Activated CD4-positive, alpha-beta T cell treated with anti-CD3 and anti-CD28 coated beads, Interleukin-2, Interleukin-6, amounts not matched to agents 100 ng/mL and 50 ng/mL, durations not matched to agents 16 hours and 8 hours (primary cell): ENCODE measurements around the gene CASKIN1.
A peak's percentile ranks its signal among the peaks of the same experiment; 100 is the strongest.

Experiments used
- DNase-seq: peaks from one replicate; pipeline ENCODE4 v3.0.0-alpha.2; 2020

CASKIN1 gene

DNA sequence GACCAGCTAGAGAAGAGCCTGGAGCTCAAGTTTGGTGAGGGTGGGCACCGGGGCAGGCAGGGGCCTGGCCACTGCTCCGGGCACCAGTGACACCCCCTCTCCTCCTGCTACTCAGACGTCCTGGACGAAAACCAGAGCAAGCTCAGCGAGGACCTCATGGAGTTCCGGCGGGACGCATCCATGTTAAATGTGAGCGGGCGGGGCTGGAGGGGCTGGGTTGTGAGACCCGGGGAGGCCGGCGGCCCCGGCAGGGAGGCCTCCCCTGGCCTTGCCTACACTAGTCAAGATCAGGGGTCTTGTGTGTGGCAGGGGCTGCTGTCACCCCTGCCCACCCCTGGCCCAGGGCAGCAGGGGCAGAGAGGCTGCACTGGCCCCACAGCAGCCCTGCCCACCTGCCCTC is 23.0 kb downstream of the CASKIN1 start:
- no peak for DNase-seq

DNA sequence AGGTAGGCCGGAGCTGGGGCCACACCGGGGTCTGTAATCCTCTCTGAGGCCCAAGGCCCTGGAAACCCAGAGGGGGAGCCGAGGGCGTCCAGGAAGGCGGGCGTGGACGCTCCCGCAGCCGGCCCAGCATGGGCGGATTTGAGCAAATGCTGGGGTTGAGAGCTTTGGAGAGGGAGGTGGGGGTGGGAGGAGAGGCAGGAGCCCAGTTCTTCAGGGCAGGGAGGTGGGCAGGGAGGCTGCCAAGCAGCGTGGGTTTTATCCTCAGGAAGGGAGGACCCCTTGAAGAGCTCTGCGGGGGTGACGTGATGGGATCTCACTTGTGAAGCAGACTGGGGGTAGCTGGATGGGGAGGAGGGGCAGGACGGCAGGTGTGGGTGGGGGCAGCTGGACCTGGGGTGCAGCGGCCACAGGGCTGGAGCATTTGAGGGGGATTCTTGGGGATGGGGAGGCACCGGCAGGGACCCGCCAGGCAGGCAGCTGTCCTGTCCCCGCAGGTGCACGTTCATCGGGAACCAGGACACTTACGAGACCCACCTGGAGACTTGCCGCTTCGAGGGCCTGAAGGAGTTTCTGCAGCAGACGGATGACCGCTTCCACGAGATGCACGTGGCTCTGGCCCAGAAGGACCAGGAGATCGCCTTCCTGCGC is 23.6 kb downstream of the CASKIN1 start:
- no peak for DNase-seq

DNA sequence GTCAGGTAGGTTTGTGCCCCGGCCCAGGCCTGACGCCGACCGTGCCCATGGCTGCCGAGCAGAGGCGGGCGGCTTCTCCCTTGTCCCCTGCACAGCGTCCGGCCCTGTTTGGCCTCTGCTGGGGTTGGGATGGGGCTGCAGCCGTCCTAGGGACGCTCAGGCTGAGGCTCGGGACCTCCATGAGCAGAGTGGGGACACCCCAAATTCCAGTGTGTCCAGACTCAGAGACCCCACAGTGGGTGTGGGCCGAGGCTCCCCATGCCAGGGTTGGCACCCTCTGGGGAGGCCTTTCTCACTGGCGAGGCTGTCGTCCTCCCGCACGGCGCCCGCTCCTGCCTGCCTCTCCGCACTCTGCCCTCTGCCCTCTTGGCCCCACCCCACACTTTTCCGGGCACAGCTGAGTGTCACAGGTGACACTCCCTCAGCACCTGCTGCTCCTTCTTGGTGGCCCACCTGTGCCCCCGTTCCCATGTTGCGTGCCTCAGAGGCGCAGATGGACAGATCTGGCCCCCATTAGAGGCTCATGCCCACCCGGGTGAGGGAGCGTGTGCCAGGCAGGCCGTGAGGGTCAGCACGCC is 24.7 kb downstream of the CASKIN1 start:
- no peak for DNase-seq

- no peak for DNase-seq
Measured at GRCh38 chr16:2170587-2171435, 25.6 kb downstream of the CASKIN1 start.

GRCh38 chr16:2170080-2170479 is 26.3 kb downstream of the CASKIN1 start:
- no peak for DNase-seq

DNA sequence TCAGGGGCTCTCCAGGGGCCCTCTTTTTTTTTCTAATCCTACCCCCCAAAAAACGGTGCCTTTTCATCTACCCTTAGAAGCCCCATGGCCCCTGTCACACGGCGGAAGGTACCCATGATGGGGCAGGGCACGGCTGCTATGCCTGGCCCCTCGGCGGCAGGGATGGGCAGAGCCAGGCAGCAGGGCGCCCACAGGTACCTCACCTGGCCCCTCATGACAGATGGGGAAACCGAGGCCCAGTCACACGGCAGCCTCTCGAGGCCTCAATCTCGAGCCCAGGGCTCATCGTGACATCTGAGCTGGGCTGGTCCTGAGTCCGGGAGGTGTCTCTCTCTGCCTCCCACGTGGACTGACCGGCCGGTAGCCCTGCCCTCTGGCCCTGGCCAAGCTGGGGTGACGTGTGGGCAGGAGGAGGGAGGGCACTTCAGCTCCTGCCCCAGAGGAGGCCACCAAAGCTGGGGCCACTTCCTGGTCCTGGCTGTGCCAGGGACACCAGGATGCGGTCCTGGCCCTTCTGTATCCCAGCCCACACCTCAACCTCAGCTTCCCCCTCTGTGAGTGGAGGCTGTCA is 29.3 kb downstream of the CASKIN1 start:
- DNase-seq, result no peak

DNA sequence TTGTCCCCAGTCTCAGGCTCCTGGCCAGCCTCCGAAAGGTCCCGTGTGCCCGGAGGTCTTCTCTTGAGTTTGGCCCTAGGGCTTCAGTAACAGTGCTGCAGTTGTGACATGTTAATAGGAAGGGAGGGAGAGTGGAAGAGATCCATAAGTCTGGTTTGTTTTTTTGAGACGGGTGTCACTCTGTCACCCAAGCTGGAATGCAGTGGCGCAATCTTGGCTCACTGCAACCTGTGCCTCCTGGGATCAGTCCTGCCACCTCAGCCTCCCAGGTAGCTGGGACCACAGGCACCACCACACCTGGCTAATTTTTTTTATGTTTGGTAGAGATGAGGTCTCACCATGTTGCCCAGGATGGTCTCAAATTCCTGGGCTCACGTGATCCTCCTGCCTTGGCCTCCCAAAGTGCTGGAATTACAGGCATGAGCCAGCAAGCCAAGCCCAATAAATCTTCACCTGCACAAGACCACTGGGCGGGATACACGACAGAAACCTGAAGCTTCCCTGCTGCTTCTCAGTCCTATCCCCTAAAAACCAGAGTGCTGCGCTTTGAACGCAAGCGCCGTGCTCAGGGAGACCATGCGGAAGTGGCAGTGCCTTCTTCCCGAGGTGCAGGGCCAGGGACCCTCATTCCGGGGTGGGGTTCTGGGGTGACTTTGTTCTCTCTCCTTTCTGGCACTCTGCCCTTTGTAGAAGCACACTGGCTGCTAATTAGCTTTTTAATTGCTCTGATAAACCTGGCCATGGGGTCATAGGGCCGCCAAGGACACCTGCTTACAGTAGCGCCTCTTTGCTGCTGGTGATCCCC is 29.9 kb downstream of the CASKIN1 start:
- DNase-seq, result no peak

GRCh38 chr16:2165861-2166260 is 30.5 kb downstream of the CASKIN1 start:
- DNase-seq, result no peak

GRCh38 chr16:2163211-2163881 is 33.1 kb downstream of the CASKIN1 start:
- no peak for DNase-seq

- no peak for DNase-seq
Measured at GRCh38 chr16:2162676-2163118, 33.7 kb downstream of the CASKIN1 start.

GRCh38 chr16:2161911-2162310 is 34.5 kb downstream of the CASKIN1 start:
- no peak for DNase-seq

- no peak for DNase-seq
Measured at GRCh38 chr16:2160915-2161551, 35.4 kb downstream of the CASKIN1 start.

DNA sequence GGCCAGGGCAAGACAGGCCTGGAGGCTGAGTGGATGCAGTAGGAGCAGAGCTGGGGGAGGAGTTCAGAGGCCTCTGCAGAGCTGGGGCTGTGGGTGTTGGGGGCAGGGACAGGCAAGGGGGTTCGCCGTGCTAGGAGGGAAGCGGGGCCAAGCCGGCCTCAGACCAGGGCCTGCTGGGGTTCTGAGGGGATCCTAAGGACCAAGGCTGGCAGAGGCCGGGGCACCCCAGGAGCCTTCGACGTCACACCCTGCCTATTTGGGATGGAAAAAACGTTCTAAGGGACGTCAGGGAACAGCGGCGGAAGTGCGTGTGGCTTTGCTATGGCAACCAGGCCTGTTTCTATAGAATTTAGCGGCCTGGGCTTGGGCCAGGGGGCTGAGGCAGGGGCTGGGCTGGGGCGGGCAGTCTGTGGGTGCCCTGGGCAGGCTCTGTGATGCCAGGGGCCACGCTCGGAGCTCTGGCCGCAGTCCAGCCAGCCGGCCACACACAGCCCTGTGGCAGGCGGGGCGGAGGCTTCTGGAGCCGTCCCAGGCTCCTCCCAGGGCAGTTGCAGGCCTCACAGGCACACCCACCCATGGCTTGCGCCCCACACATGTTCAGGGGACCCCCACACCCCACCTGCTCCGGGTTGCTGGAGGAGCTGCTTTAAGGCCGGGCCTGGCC is 37.1 kb downstream of the CASKIN1 start:
- no peak for DNase-seq

GRCh38 chr16:2158262-2158638 is 38.2 kb downstream of the CASKIN1 start:
- no peak for DNase-seq

DNA sequence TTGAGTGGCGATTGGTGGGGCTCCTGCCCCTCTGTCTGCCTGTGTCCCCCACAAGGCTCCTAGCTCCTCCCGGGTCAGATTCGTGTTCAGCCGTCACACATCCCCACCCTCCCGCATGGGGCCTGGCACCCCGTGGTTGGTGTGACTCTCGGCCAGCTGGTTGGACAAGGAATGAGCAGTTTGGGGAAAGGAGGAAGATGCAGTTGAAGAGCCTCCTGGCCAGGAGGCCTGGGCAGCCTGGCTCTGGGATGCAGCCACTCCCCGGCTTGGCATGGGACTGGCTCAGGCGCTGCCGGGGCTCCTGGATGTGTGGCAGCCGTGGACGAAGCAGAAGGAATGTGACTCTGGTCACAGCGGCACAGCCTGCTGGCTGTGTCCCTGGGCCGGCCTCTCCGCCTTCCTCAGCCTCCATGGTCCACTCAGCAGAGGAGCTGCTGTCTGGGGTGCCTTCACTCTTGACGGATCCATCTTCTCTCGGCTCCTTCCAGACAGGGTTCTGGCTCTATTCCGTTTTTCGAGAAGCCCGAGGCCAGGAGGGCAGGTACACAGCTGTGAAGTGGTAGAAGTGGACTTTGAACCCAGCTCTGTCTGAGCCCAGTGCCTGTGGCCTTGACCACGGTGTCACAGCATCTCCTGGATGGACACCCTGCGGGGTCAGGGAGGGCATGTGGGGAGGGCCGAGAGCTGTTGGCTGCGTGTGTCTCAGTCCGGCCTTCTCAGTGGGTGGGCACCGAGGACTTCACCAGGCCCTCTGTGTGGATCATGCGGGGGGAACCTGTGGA is 38.7 kb downstream of the CASKIN1 start:
- DNase-seq, result no peak

GRCh38 chr16:2156849-2157224 is 39.6 kb downstream of the CASKIN1 start:
- DNase-seq, result no peak

DNA sequence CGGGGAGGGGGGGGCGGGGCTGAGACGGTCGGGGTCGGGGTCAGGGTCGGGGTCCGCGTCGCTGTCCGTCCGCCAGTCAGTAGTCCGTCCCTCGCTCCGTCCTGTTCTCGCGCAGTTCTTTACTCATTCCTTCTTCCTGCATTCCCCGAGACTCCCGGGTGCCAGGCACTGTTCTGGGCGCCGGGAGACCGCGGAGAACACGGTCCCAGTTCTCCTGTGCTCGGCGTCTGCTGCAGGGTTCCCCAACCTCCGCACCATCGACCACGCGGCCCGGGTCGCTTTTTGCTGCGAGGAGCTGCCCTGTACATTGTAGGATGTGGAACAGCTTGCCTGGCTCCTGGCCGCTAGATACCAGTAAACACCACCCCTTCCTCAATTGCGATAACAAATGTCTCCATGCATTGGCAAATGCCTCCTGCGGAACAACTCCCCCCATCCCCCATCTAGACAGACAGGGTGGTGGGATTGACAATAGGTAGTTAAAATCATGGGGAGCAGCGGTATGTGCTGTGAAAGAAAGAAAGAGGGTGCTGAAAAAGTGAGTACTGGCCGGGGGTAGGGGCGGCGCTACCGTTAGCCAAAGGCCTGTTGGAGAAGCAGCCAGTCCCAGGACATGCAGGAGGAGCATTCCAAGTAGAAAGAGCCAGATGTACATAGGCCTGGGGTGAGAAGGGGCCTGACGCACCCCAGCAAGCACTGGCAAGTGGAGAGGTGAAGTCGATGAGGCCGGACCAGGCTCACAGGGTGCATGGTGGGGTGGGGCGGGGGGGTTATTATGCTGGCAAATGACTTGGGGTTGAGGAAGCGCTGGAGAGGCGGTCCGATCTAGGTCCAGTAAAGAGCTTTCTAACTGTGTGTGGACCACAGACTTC is 40.2 kb downstream of the CASKIN1 start:
- peak; percentile 16 for DNase-seq

DNA sequence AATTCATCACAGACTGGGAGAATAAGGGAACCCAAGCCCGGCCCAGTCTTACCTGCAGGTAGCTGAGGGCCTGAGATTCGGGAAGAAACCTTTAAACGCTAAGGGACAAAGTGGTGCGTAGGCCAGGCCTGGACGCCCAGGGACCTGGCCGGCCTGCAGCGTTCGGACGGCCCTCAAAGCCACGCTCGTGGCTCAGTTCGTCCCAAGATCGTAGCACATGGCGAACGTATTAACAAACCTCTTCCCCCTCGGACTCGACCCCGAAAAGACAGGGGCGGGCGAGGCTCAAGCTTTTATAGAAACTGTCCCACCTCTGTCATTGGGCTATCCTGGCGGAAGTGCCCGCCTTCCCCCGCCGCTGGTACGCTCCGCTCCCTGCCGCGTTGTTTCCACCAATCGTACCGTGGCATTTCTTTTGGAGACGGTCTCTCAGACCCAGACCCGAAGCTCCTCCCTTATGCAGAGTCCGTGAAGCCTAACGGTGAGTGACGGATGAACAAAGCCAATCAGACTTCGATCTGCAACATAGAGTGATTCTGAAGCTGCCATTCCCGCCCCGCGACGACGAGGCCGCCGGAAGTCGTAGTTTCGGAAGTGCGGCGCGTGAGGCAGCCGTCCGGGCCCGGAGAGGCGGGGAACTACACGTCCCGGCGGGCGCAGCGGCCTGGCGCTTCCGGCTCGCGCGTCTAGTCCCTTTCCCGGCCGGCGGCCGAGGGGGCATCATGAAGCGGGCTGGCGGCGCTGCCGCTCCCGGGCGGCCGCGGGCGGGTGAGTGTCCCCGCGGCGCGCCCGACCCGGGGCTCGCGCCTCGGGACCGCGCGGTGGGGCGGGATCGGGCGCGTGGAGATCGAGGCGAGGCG is 41.1 kb downstream of the CASKIN1 start, which contains the start of gene TRAF7:
TSS of gene TRAF7 (plus strand) at position 692 of the 860 bp plus-strand sequence. CDS start 8,139 bp downstream, outside the sequence.
- peak; percentile 100 for DNase-seq
